GM18907 (cell line): Measurements from ENCODE around the gene PKDREJ.
"Not testable (repeated sequence)": the region's sequence is repeated elsewhere in the genome, so short reads cannot be mapped to it uniquely, and the experiment has no call there.

Source experiments
- ATAC-seq: cut with Tn5 transposase; IDR thresholded peaks from one replicate; pipeline ENCODE4 v1.9.1; 2021; ENCODE audit warnings: mild to moderate bottlenecking, moderate library complexity; ENCODE audit not compliant: unreplicated experiment

The PKDREJ gene

GRCh38 chr22:46269564-46269963, 6.4 kb upstream of the PKDREJ start:
- no peak for ATAC-seq

GRCh38 chr22:46267431-46268279, 4.5 kb upstream of the PKDREJ start, which contains the start of gene TTC38:
Gene TTC38 (plus strand): TSS chr22:46268008. CDS start chr22:46268040, 32 bp downstream.
- peak; percentile 78 for ATAC-seq

DNA sequence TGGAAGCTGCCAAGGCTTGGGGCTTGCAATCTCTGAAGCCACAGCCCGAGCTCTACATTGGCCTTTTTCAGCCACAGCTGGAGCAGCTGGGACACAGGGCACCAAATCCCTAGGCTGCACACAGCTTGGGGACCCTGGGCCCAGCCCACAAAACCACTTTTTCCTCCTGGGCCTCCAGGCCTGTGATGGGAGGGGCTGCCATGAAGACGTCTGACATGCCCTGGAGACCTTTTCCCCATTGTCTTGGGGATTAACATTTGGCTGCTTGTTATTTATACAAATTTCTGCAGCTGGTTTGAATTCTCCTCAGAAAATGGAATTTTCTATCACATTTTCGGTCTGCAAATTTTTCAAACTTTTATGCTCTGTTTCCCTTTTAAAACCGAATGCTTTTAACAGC, 2.5 kb upstream of the PKDREJ start:
- not testable (repeated sequence) for ATAC-seq

- ATAC-seq, result not testable (repeated sequence)
Measured at GRCh38 chr22:46264520-46264919, 1.4 kb upstream of the PKDREJ start.

- no peak for ATAC-seq
Measured at GRCh38 chr22:46262449-46263215, 511 bp downstream of the PKDREJ start.

GRCh38 chr22:46260038-46260437, 3.1 kb downstream of the PKDREJ start:
- ATAC-seq, result no peak

DNA sequence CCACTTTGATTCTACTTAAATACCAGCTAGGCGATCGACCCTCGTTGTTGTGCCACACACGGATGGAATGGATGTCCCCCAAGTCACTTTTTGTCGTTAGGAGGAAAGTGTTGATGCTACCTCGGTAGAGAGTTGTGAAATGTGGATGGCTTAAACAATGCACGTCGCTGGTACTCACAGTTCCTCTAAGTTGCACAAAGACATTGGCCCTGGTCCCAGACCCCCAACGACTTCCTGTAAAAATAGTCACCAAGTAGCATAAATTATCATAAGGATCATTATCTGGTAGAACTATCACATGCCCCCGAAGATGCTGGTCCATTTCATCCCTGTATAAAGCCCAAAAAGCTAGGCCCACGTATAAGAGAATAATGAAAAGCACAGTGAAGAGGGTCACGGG, 3.8 kb downstream of the PKDREJ start:
- ATAC-seq, result no peak

GRCh38 chr22:46256358-46256958, 6.7 kb downstream of the PKDREJ start:
- ATAC-seq, result no peak

GRCh38 chr22:46251816-46252380, 11.2 kb downstream of the PKDREJ start:
- no peak for ATAC-seq

DNA sequence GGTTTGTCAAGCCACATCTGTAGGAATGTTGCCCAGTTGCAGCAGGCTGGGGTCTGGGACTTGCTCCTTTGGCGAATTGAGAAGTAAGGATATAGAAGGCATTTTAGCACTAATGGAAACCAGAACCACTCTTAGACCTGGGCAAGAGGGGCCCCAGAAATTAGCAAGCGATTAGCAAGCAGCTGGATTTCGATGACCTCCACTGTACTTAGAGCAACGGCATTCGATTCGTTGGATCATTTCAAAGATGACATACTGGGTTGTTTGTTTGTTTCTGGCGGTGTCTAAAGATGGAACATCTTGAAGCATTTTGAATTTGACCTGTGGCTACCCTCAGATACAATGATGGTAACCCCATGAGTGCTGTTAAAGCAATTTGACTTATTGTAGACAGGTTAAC, 11.9 kb downstream of the PKDREJ start:
- no peak for ATAC-seq

- peak; percentile 20 for ATAC-seq
Measured at GRCh38 chr22:46250783-46251125, 12.4 kb downstream of the PKDREJ start.

- peak; percentile 78 for ATAC-seq
Measured at GRCh38 chr22:46250035-46250782, 12.9 kb downstream of the PKDREJ start, which contains the start of gene CDPF1. Gene CDPF1 (minus strand): TSS chr22:46250293. CDS start chr22:46248284, 2,009 bp downstream.

DNA sequence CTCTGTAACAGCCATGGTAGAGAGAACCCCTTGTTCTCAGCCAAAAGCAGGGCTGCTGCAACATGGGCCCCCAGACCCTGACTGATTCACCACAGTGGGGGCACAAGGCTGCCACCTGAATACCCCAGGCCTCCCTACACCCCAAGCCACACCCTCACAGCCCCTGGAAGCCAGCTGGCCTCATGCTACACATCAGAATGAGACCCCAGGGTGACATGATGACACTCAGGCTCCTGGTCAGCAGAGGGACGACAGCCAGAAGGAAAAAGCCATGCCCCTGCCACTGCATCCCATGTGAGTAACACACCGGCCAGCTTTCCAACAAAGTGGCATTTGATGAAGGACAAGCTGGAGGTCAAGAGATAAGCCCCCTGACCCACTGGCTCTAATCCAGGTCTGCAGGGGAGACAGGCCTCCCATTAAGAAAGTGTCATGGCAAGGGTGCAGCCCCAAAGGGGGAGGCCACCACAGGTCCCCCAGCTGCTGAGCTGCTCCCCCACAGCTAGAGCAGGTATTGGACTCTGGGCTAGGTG, 15.6 kb downstream of the PKDREJ start:
- ATAC-seq, result no peak

DNA sequence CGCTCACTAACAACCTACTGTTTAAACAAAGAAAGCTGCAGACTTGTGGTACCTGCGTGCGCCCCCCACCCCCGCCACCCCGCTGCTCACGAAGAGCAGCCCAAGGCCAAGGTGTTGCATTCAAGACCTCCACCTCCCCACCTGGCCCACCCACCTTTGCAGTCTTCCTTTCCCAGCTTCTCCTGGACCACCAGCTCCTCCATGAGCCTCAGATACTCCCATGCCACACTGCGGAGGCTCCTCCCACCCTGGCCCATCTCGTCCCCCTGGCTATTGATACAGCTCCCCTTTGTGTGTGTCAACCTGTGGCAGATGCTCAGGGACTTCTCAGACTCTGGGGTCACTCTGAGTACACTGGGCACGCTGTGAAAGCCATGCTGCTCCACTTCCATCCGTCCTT, 17.0 kb downstream of the PKDREJ start:
- ATAC-seq, result no peak

DNA sequence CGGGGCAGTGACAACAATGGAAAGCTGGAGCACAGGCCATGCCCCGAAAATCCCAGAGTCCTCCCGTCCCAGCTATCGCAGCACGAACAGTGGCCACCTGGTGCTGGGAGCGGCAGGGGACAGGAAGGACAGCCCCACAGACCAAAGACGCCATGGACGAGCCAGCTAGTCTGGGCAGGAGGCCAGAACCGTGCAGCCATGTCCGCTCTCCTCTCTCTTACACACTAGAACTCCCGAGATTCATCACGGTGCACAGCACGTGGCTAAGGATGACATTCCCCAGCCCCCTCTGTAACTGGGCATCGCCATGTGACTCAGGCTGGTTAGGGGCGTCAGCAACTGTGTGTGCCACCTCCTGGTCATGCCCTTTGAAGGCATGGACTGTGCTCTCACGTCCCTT, 17.6 kb downstream of the PKDREJ start:
- ATAC-seq, result no peak

DNA sequence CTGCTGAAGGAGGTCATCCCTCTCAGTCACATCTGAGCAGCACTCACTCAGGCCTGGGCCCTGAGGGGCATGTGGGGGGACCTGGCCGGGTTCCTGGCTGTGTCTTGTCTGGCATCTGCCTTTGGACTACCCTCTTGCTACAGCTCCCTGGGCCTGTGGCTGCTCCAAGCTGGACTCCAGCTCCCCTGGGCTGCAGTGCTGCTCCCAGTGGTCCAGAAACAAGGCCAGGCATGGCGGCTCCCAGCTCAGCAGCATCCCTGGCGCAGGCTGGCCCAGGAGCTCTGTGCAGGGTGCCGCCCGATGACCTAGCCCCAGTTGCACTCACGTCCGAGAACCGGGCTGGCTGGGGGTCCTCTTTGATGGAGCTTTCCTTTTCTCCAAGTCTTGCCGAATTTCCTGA, 18.4 kb downstream of the PKDREJ start:
- ATAC-seq, result no peak

GRCh38 chr22:46242076-46242475, 21.1 kb downstream of the PKDREJ start:
- no peak for ATAC-seq

- ATAC-seq, result no peak
Measured at GRCh38 chr22:46241396-46242007, 21.6 kb downstream of the PKDREJ start.

DNA sequence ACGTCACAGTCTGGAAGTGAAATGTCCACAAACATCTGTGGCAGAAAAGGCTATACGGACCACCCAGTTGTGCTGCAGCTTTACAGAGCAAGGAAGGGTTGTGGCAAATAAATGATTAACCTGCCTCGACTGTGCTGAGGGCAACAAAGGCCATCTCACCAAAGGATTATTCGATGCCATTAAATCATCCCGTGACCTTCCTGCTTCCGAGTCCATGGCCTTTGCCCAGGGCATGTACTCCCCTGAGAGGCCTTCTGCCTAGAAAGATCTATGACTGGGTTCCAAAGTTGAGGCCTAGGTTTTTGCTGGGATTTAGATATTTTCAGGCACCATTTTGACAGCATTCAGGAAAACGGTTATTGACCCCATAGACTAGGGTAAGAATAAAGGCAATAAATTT, 22.2 kb downstream of the PKDREJ start:
- no peak for ATAC-seq

DNA sequence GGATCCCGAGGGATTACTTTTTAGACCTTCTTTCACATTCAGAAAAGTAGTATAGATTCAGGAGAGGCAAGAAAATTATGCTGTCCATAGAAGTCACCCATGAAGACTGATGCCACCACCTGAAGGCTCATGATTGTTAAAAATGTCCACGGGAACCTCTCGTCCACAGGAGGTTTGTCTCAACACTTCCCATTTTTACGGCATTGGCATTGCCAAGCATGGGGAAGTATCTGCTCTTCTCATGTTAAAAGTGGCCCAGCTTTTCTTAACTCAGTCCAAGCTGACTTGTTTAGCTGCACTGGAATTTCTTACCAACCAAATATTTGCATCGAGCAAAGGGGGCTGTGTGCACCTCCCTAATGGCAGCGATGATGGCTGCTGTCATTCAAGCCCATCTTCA, 22.6 kb downstream of the PKDREJ start:
- ATAC-seq, result no peak
